BE2C (cell line): ENCODE measurements around the gene PTPRU.

ENCODE experiments used
- DNase-seq: peaks from one replicate; pipeline ENCODE4 v3.0.0-alpha.2; 2020
- H3K27me3 ChIP-seq: fragments of 250-450 bp; sonication (Bioruptor Pico); 2 replicates; pipeline ENCODE4 v1.5.1; 2020; ENCODE audit warnings: mild to moderate bottlenecking
- H3K36me3 ChIP-seq: fragments of 250-450 bp; sonication (Bioruptor Pico); 2 replicates; pipeline ENCODE4 v1.5.1; 2020; ENCODE audit warnings: mild to moderate bottlenecking
- H3K4me1 ChIP-seq: fragments of 250-450 bp; sonication (Bioruptor Pico); 2 replicates; pipeline ENCODE4 v1.5.1; 2020
- H3K4me3 ChIP-seq: 2 replicates; pipeline ENCODE4 v1.5.1; 2011; ENCODE audit warnings: low read depth, low read length
- H3K9me3 ChIP-seq: fragments of 250-450 bp; sonication (Bioruptor Pico); 2 replicates; pipeline ENCODE4 v1.5.1; 2020
- TF ChIP-seq, protein P1 (sequence below): IDR thresholded peaks from 2 replicates; pipeline ENCODE4 v1.5.1; 2012; ENCODE audit warnings: mild to moderate bottlenecking, low read depth, low read length

PTPRU gene

GRCh38 chr1:29324771-29325351 lies 88.5 kb downstream of the PTPRU start:
- Histone ChIP-seq H3K36me3 (no peaks in the 10 kb centered on the region; the same call in 1 of the 2 replicates), H3K4me1 (no peaks in the 10 kb centered on the region), H3K9me3 (no peaks in the 10 kb centered on the region), H3K27me3 (no peaks in the 10 kb centered on the region), H3K4me3 (no peak overlapping the region)
- TF ChIP-seq, protein P1, sequence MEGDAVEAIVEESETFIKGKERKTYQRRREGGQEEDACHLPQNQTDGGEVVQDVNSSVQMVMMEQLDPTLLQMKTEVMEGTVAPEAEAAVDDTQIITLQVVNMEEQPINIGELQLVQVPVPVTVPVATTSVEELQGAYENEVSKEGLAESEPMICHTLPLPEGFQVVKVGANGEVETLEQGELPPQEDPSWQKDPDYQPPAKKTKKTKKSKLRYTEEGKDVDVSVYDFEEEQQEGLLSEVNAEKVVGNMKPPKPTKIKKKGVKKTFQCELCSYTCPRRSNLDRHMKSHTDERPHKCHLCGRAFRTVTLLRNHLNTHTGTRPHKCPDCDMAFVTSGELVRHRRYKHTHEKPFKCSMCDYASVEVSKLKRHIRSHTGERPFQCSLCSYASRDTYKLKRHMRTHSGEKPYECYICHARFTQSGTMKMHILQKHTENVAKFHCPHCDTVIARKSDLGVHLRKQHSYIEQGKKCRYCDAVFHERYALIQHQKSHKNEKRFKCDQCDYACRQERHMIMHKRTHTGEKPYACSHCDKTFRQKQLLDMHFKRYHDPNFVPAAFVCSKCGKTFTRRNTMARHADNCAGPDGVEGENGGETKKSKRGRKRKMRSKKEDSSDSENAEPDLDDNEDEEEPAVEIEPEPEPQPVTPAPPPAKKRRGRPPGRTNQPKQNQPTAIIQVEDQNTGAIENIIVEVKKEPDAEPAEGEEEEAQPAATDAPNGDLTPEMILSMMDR: no peak
- DNase-seq: no peak

DNA sequence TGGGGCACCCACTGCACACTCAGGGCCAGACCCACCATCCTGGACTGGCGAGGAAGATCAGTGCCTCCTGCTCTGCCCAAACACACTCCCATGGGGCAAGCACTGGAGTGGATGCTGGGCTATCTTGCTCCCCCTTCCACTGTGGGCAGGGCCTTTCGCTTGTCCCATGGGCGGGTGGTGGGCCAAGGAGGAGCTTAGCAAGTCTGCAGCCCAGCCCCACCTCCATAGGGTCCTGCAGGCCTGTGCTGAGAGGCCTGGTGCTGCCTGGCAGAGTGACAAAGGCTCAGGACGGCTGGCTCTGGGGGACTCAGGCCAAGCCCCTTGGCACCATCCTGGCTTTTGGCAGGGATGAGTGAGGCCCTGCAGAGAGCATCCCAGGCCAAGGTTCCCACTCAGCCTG lies 89.4 kb downstream of the PTPRU start:
- TF ChIP-seq, protein P1: no peak
- DNase-seq: peak; percentile 41
- H3K4me1 ChIP-seq: no peaks in the 10 kb centered on the region
- no peaks in the 10 kb centered on the region; the same call in 1 of the 2 replicates for H3K36me3 ChIP-seq
- no peaks in the 10 kb centered on the region for H3K9me3 ChIP-seq
- no peaks in the 10 kb centered on the region for H3K27me3 ChIP-seq
- no peak overlapping the region for H3K4me3 ChIP-seq

DNA sequence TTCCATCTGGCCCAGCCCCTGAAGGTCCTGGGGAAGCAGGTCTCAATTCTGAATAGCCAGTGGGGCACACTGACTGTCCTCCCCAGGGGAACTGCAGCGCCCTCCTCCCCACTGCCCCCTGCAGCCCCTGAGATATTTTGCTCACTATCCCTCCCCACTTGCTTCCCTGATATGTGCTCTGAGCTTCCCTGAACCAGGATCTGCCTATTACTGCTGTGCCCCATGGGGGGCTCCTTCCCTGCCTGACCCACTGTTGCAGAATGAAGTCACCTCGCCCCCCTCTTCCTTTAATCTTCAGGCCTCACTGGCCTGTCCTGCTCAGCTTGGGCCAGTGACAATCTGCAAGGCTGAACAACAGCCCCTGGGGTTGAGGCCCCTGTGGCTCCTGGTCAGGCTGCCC lies 89.8 kb downstream of the PTPRU start:
- Histone ChIP-seq H3K9me3 (no peaks in the 10 kb centered on the region), H3K27me3 (no peaks in the 10 kb centered on the region), H3K4me1 (no peaks in the 10 kb centered on the region), H3K36me3 (no peaks in the 10 kb centered on the region; the same call in 1 of the 2 replicates), H3K4me3 (no peak overlapping the region)
- TF ChIP-seq, protein P1: no peak
- no peak for DNase-seq

DNA sequence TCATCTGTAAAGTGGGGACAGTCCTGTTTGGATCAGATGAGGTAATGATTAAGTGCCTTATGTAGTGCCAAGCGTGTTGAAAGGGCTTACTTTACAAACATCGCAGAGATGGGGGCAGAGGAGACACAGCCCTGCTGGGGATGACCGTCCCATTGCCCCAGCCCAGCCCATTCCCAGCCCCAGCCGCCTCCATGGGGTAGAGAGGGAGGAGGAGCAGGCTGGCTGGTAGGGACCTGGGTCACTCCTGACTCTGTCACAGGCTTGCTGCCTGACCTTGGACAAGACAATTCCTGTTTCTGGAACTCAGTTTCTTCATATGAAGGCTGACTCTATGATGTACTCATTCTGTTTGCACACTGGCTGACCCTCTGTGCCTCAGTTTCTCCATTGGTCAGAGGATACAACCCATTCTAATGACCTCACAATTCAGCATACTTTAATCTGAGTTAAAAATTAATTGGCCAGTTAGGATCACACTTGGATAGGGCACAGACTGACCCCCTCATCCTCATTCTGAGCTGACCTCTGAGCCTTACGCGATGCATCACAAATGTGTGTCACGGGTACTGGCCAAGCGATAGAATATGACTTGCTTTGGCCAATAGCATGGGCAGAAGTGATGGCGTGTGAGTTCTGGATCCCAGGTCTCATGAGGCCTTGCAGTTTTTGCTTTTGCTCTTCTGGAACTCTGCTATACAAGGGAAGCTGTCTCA lies 91.1 kb downstream of the PTPRU start:
- H3K36me3 ChIP-seq: no peaks in the 10 kb centered on the region; the same call in 1 of the 2 replicates
- H3K9me3 ChIP-seq: no peaks in the 10 kb centered on the region
- H3K4me1 ChIP-seq: no peaks in the 10 kb centered on the region
- DNase-seq: no peak
- H3K27me3 ChIP-seq: no peaks in the 10 kb centered on the region
- TF ChIP-seq, protein P1: no peak
- H3K4me3 ChIP-seq: no peak overlapping the region

DNA sequence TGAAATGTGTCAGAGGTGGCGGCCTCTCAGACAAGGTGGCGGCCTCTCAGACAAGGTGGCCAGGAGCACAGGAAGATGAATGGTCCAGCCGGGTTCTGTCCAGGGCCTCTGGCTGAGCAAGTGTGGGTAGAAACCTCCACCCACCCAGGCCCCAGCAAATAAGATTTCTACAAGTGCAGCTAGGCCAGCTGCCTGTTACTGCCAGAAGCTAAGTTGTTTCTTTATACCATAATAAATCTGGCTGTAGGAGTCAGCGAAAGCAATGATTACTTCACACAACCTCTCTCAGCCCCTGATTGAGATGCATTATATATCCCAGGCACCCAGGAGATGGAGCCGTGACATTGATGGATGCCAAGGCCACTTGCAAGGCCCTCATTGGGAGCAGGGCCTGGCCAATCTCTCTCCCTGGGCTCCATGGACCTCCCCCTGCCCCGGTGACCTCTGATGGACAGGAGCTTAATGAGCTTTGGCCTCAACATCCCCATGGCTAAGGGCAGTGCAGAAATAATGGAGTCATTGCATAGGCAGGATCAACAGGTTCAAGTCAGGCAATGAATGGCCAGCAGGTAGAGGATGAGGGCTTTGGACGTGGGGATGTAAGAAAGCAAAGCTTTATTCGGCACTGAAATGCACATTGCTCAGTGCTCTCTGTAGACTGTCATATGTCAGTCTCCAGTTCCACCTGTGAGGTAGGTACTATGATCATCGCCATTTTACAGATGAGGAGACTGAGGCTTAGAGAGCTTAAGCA lies 92.9 kb downstream of the PTPRU start:
- H3K4me1 ChIP-seq: no peaks in the 10 kb centered on the region
- DNase-seq: no peak
- H3K4me3 ChIP-seq: no peak overlapping the region
- no peaks in the 10 kb centered on the region for H3K9me3 ChIP-seq
- TF ChIP-seq, protein P1: no peak
- no peaks in the 10 kb centered on the region for H3K27me3 ChIP-seq
- no peaks in the 10 kb centered on the region; the same call in 1 of the 2 replicates for H3K36me3 ChIP-seq
